IMR-90 (cell line): ENCODE results near the gene SRSF12. TPM values are rescaled to one million over a fixed set of nuclear protein-coding genes. Genes with fewer than 3 reads are reported as not detected.

Experiments used
- ATAC-seq: fragments of 200-7000 bp; cut with Tn5 transposase; 2 replicates; pipeline ENCODE4 v1.9.1; 2020; ENCODE audit warnings: low read depth, mild to moderate bottlenecking, moderate library complexity
- BruUV-seq: library from RNA; stranded (reverse); fragments of 400-500 nt; replicated peaks from 2 replicates; lab custom pipeline; 2021; lab: Mats Ljungman, UMichigan
- CTCF ChIA-PET: fragments of 300-600 bp; formaldehyde crosslinking; extraction: SDS; loops from one replicate; lab custom pipeline; 2021; ENCODE audit warnings: antibody characterized with exemption; lab: Yijun Ruan, JAX
- POLR2A ChIA-PET: fragments of 300-600 bp; sonication (Branson Sonifier 250); formaldehyde crosslinking; loops from one replicate; lab custom pipeline; 2022; ENCODE audit warnings: antibody characterized with exemption; ENCODE audit not compliant: unreplicated experiment; lab: Charles Lee
- DNase-seq: peaks from one replicate; pipeline ENCODE4 v3.0.0; 2013
- H2AFZ ChIP-seq: replicated peaks from 2 replicates; pipeline ENCODE3; 2013; ENCODE audit warnings: low read length, mild to moderate bottlenecking; ENCODE audit not compliant: poor library complexity
- H2AK5ac ChIP-seq: 2 replicates; pipeline ENCODE4 v1.6.1; 2013; ENCODE audit warnings: low read depth, low read length, inconsistent platforms
- H2AK9ac ChIP-seq: replicated peaks from 2 replicates; pipeline ENCODE3; 2013; ENCODE audit warnings: mild to moderate bottlenecking, low read depth, low read length, moderate library complexity; ENCODE audit not compliant: poor library complexity
- H2BK120ac ChIP-seq: 2 replicates; pipeline ENCODE4 v1.6.1; 2013; ENCODE audit warnings: low read depth, low read length, inconsistent platforms
- H2BK15ac ChIP-seq: 3 replicates; pipeline ENCODE4 v1.6.1; 2013; ENCODE audit warnings: low read depth, low read length, inconsistent platforms
- H2BK20ac ChIP-seq: 2 replicates; pipeline ENCODE4 v1.6.1; 2013; ENCODE audit warnings: low read depth, mild to moderate bottlenecking, inconsistent platforms, low read length, moderate library complexity
- H2BK5ac ChIP-seq: 2 replicates; pipeline ENCODE4 v1.6.1; 2013; ENCODE audit warnings: mild to moderate bottlenecking, low read depth, low read length, inconsistent platforms; ENCODE audit not compliant: poor library complexity, severe bottlenecking
- H3K14ac ChIP-seq: replicated peaks from 2 replicates; pipeline ENCODE4 v1.6.1; 2013; ENCODE audit warnings: low read depth, low read length, inconsistent platforms
- H3K18ac ChIP-seq: 2 replicates; pipeline ENCODE4 v1.6.1; 2013; ENCODE audit warnings: low read depth, low read length, control low read depth
- H3K23ac ChIP-seq: 2 replicates; pipeline ENCODE4 v1.6.1; 2013; ENCODE audit warnings: low read depth, low read length, inconsistent platforms
- H3K27ac ChIP-seq: 2 replicates; pipeline ENCODE4 v1.5.1; 2013; ENCODE audit warnings: mild to moderate bottlenecking, control low read depth, low read length; ENCODE audit not compliant: insufficient read depth
- H3K27me3 ChIP-seq: 2 replicates; pipeline ENCODE4 v1.6.1; 2013; ENCODE audit warnings: low read length; ENCODE audit not compliant: control insufficient read depth, insufficient read depth
- H3K36me3 ChIP-seq: 2 replicates; pipeline ENCODE4 v1.6.1; 2013; ENCODE audit warnings: low read length, mixed read lengths; ENCODE audit not compliant: control insufficient read depth, insufficient read depth
- H3K4ac ChIP-seq: 2 replicates; pipeline ENCODE4 v1.6.1; 2013; ENCODE audit warnings: low read depth, low read length, inconsistent platforms
- H3K4me1 ChIP-seq: 2 replicates; pipeline ENCODE4 v1.6.1; 2013; ENCODE audit warnings: low read length, mixed read lengths; ENCODE audit not compliant: control insufficient read depth, insufficient read depth
- H3K4me2 ChIP-seq: 2 replicates; pipeline ENCODE4 v1.6.1; 2013; ENCODE audit warnings: low read depth, mild to moderate bottlenecking, control low read depth, low read length, moderate library complexity
- H3K4me3 ChIP-seq: 2 replicates; pipeline ENCODE4 v1.5.1; 2013; ENCODE audit warnings: low read depth, mild to moderate bottlenecking, control low read depth, low read length, moderate library complexity; ENCODE audit not compliant: insufficient read depth
- H3K56ac ChIP-seq: 2 replicates; pipeline ENCODE4 v1.6.1; 2013; ENCODE audit warnings: low read length, inconsistent platforms; ENCODE audit not compliant: insufficient read depth; ENCODE audit errors: extremely low read depth
- H3K79me1 ChIP-seq, 2 experiments: 2 replicates each; pipeline ENCODE4 v1.6.1; 2013; ENCODE audit warnings: low read length in 2 of 2, inconsistent platforms in 1 of 2, low read depth in 1 of 2
- H3K9ac ChIP-seq: 2 replicates; pipeline ENCODE4 v1.6.1; 2013; ENCODE audit warnings: low read depth, low read length, control low read depth
- H3K9me1 ChIP-seq: 2 replicates; pipeline ENCODE4 v1.6.1; 2013; ENCODE audit warnings: low read length, inconsistent platforms; ENCODE audit not compliant: insufficient read depth
- H3K9me3 ChIP-seq: 2 replicates; pipeline ENCODE4 v1.6.1; 2013; ENCODE audit warnings: low read length; ENCODE audit not compliant: control insufficient read depth, insufficient read depth
- H4K20me1 ChIP-seq: 2 replicates; pipeline ENCODE4 v1.6.1; 2013; ENCODE audit warnings: low read length, inconsistent platforms; ENCODE audit not compliant: insufficient read depth
- H4K5ac ChIP-seq: 2 replicates; pipeline ENCODE4 v1.6.1; 2013; ENCODE audit warnings: mild to moderate bottlenecking, low read depth, low read length, control low read depth
- H4K8ac ChIP-seq, 2 experiments: 2 replicates each; pipeline ENCODE4 v1.6.1; 2013; ENCODE audit warnings: low read depth in 2 of 2, low read length in 2 of 2, control low read depth in 1 of 2, inconsistent platforms in 1 of 2
- H4K91ac ChIP-seq: 2 replicates; pipeline ENCODE4 v1.6.1; 2013; ENCODE audit warnings: low read depth, low read length, inconsistent platforms; ENCODE audit not compliant: insufficient read depth
- BHLHE40 ChIP-seq: fragments of 150-350 bp; IDR thresholded peaks from 2 replicates; pipeline ENCODE4 v1.6.1; 2016; ENCODE audit warnings: mild to moderate bottlenecking, low read depth, low read length
- CEBPB ChIP-seq: IDR thresholded peaks from 2 replicates; pipeline ENCODE4 v1.6.1; 2012; ENCODE audit warnings: low read depth, low read length, improper control_type of control experiment
- CHD1 ChIP-seq: IDR thresholded peaks from 2 replicates; pipeline ENCODE4 v1.6.1; 2012; ENCODE audit warnings: low read depth, low read length, improper control_type of control experiment
- FOS ChIP-seq: fragments of 150-350 bp; IDR thresholded peaks from 2 replicates; pipeline ENCODE4 v1.6.1; 2016; ENCODE audit warnings: low read depth, low read length
- MAFK ChIP-seq: IDR thresholded peaks from 2 replicates; pipeline ENCODE4 v1.6.1; 2012; ENCODE audit warnings: low read depth, low read length, improper control_type of control experiment
- MAZ ChIP-seq: IDR thresholded peaks from 2 replicates; pipeline ENCODE4 v1.6.1; 2012; ENCODE audit warnings: low read depth, mild to moderate bottlenecking, low read length, improper control_type of control experiment, moderate library complexity, borderline replicate concordance
- MXI1 ChIP-seq: IDR thresholded peaks from 2 replicates; pipeline ENCODE4 v1.6.1; 2012; ENCODE audit warnings: low read depth, mild to moderate bottlenecking, low read length, moderate library complexity, borderline replicate concordance
- NFE2L2 ChIP-seq: fragments of 150-350 bp; IDR thresholded peaks from 2 replicates; pipeline ENCODE4 v1.6.1; 2016; ENCODE audit warnings: low read depth, mild to moderate bottlenecking, low read length
- POLR2A ChIP-seq: IDR thresholded peaks from 2 replicates; pipeline ENCODE4 v1.6.1; 2012; ENCODE audit warnings: mild to moderate bottlenecking, low read depth, low read length
- RAD21 ChIP-seq: IDR thresholded peaks from 2 replicates; pipeline ENCODE4 v1.6.1; 2012; ENCODE audit warnings: low read length, improper control_type of control experiment
- RCOR1 ChIP-seq: IDR thresholded peaks from 2 replicates; pipeline ENCODE4 v1.6.1; 2012; ENCODE audit warnings: mild to moderate bottlenecking, low read length, improper control_type of control experiment; ENCODE audit not compliant: insufficient replicate concordance
- RFX5 ChIP-seq: IDR thresholded peaks from 2 replicates; pipeline ENCODE4 v1.8.0; 2012; ENCODE audit warnings: low read depth, mild to moderate bottlenecking, low read length, moderate library complexity
- SMC3 ChIP-seq: fragments of 150-350 bp; IDR thresholded peaks from 2 replicates; pipeline ENCODE4 v1.6.1; 2016; ENCODE audit warnings: low read depth, mild to moderate bottlenecking, antibody characterized with exemption, low read length, moderate library complexity
- WGBS, 2 experiments: methylation state at CpG; one replicate each; pipeline versions ENCODE4 v1.1.5 to v1.1.7; 2013; ENCODE audit warnings: missing lambda C conversion rate in 2 of 2; ENCODE audit not compliant: insufficient read length in 1 of 2; ENCODE audit errors: extremely low coverage in 2 of 2; 5-methylcytosine and 5-hydroxymethylcytosine counted together
- dilution Hi-C: fragments of 300-500 bp; cut with HindIII; formaldehyde crosslinking; loops from one replicate; pipeline ENCODE4 v1.14.3; 2018; ENCODE audit warnings: low sequenced_read_pairs; ENCODE audit not compliant: unreplicated experiment
- in situ Hi-C: fragments of 300-500 bp; cut with MboI; formaldehyde crosslinking; loops from 3 replicates; pipeline ENCODE4 v1.14.3; 2019; ENCODE audit warnings: low sequenced_read_pairs, inconsistent platforms, mixed read lengths
- intact Hi-C: fragments of 100-400 bp; cut with micrococcal nuclease; formaldehyde crosslinking; loops from 2 replicates; pipeline ENCODE4 v1.10.0; 2022
- polyA plus RNA-seq, 3 experiments: library from polyadenylated mRNA; depleted of rRNA; stranded (reverse); fragments of >200 nt; gene quantifications; 2 replicates each; pipeline ENCODE4 v1.2.3, GENCODE V29; 2012; ENCODE audit warnings: low replicate concordance in 1 of 3
- total RNA-seq: library from RNA; depleted of rRNA; stranded (reverse); fragments of >200 nt; gene quantifications from 2 replicates; pipeline ENCODE4 v1.2.3, GENCODE V29; 2012
- TF ChIP-seq, protein P1 (sequence below): fragments of 150-350 bp; IDR thresholded peaks from 2 replicates; pipeline ENCODE4 v1.6.1; 2016; ENCODE audit warnings: low read depth, mild to moderate bottlenecking, low read length, moderate library complexity, borderline replicate concordance
- TF ChIP-seq, protein P2 (sequence below): conservative IDR thresholded peaks from 2 replicates; pipeline ENCODE4 v1.5.1; 2012; ENCODE audit warnings: mild to moderate bottlenecking, low read depth, low read length, improper control_type of control experiment
- TF ChIP-seq, protein P3 (sequence below): fragments of 150-350 bp; IDR thresholded peaks from 2 replicates; pipeline ENCODE4 v1.6.1; 2017; ENCODE audit warnings: mild to moderate bottlenecking, antibody characterized with exemption, low read length, low read depth

Gene SRSF12
- total and polyA plus RNA-seq, 2 of the 4 experiments (the other 2 are of a cell fraction), result 0.21 to 0.36 TPM

DNA sequence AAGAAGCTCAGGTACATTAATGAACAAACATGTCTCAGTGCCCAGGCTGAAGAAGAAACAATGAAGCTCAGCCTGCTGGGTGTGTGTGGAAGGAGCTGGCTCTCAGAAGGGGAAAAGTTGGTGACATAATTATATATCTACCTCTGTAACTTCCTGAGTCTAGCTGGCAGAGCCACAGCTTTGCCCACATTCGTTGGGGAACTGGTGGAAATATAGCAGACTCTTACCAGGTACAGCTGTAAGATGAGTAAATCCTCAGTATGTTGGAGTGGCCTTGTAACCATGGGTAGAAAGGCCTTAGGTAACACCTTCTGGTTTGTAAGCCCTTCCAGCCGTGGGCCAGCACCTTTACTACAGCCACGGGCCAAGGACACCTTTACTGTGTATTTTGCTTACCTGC, 67.2 kb downstream of the SRSF12 start:
- Histone ChIP-seq H3K14ac (no peak overlapping the region), H3K56ac (no peak overlapping the region), H3K18ac (peak overlapping the region; percentile 9; the same call in 1 of the 2 replicates), H4K20me1 (no peaks in the 10 kb centered on the region), H3K4me3 (no peak overlapping the region), H3K4ac (no peak overlapping the region), H2BK5ac (no peak overlapping the region), H3K36me3 (no peaks in the 10 kb centered on the region), H2AK9ac (no peak overlapping the region), H3K27ac (no peak overlapping the region), H3K4me1 (peaks cover 10% of the 10 kb centered on the region), H4K5ac (no peak overlapping the region), H2AFZ (no peak overlapping the region), H3K79me1 (no peaks in the 10 kb centered on the region), H2AK5ac (no peak overlapping the region), H3K23ac (no peak overlapping the region), H2BK120ac (no peak overlapping the region), H3K27me3 (peaks cover 2% of the 10 kb centered on the region; the same call in 1 of the 2 replicates), H4K8ac (no peak overlapping the region), H2BK15ac (no peak overlapping the region), H3K9me1 (no peaks in the 10 kb centered on the region), H2BK20ac (no peak overlapping the region), H3K4me2 (peak overlapping the region; percentile 17; the same call in 1 of the 2 replicates), H3K9me3 (no peaks in the 10 kb centered on the region), H4K91ac (no peak overlapping the region), H3K9ac (no peak overlapping the region)
- in situ Hi-C loops (no loop called here), dilution Hi-C loops (no loop called here), intact Hi-C loops (no loop called here)
- TF ChIP-seq NFE2L2, result no peak
- TF ChIP-seq RFX5, result no peak
- no peak for TF ChIP-seq MAZ
- no peak for TF ChIP-seq FOS
- TF ChIP-seq BHLHE40, result no peak
- TF ChIP-seq CEBPB, result no peak
- TF ChIP-seq RAD21, result no peak
- no peak for TF ChIP-seq CHD1
- TF ChIP-seq, protein P1, sequence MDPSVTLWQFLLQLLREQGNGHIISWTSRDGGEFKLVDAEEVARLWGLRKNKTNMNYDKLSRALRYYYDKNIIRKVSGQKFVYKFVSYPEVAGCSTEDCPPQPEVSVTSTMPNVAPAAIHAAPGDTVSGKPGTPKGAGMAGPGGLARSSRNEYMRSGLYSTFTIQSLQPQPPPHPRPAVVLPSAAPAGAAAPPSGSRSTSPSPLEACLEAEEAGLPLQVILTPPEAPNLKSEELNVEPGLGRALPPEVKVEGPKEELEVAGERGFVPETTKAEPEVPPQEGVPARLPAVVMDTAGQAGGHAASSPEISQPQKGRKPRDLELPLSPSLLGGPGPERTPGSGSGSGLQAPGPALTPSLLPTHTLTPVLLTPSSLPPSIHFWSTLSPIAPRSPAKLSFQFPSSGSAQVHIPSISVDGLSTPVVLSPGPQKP, result no peak
- TF ChIP-seq, protein P2, sequence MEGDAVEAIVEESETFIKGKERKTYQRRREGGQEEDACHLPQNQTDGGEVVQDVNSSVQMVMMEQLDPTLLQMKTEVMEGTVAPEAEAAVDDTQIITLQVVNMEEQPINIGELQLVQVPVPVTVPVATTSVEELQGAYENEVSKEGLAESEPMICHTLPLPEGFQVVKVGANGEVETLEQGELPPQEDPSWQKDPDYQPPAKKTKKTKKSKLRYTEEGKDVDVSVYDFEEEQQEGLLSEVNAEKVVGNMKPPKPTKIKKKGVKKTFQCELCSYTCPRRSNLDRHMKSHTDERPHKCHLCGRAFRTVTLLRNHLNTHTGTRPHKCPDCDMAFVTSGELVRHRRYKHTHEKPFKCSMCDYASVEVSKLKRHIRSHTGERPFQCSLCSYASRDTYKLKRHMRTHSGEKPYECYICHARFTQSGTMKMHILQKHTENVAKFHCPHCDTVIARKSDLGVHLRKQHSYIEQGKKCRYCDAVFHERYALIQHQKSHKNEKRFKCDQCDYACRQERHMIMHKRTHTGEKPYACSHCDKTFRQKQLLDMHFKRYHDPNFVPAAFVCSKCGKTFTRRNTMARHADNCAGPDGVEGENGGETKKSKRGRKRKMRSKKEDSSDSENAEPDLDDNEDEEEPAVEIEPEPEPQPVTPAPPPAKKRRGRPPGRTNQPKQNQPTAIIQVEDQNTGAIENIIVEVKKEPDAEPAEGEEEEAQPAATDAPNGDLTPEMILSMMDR, result no peak
- TF ChIP-seq MXI1, result no peak
- TF ChIP-seq SMC3, result no peak
- TF ChIP-seq, protein P3, sequence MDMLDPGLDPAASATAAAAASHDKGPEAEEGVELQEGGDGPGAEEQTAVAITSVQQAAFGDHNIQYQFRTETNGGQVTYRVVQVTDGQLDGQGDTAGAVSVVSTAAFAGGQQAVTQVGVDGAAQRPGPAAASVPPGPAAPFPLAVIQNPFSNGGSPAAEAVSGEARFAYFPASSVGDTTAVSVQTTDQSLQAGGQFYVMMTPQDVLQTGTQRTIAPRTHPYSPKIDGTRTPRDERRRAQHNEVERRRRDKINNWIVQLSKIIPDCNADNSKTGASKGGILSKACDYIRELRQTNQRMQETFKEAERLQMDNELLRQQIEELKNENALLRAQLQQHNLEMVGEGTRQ, result no peak
- no peak for TF ChIP-seq RCOR1
- TF ChIP-seq POLR2A, result no peak
- no peak for TF ChIP-seq MAFK
- no TSS peak for BruUV-seq
- 100% methylated on average over 2 of the region's 3 CpGs; no CpG with 5 or more reads in 1 of the 2 experiments for WGBS, 2 experiments
- ChIA-PET POLR2A (no interaction called here), CTCF (interaction anchor here (0.5 to 0.9 kb wide), 2 partner anchors 29 to 985 kb away, joined by 3 read pairs; no protein-coding TSS in a partner anchor)
- DNase-seq (no peak), ATAC-seq (no peak)
